Gastrocnemius medialis (tissue), 4 donors: ENCODE results near the gene THRB.

Experiments used
- CTCF ChIP-seq, 5 experiments: fragments of 450-650 bp in 3 of 5; fragments of 200-600 bp in 2 of 5; sonication (generic) in 2 of 5; IDR thresholded peaks in 4 of 5; conservative IDR thresholded peaks in 1 of 5; 1 replicate in 4 of 5; 2 replicates in 1 of 5; pipeline ENCODE4 v1.5.1; 2016 to 2019; ENCODE audit warnings: antibody characterized with exemption in 5 of 5, mild to moderate bottlenecking in 3 of 5, moderate library complexity in 3 of 5
- POLR2A ChIP-seq, 2 donors: fragments of 450-650 bp; IDR thresholded peaks; one replicate each; pipeline ENCODE4 v1.6.1; 2017; ENCODE audit warnings: antibody characterized with exemption in 2 of 2, mild to moderate bottlenecking in 2 of 2, moderate library complexity in 2 of 2

GRCh38 chr3:24405057-24405456 lies 89.6 kb downstream of the THRB start:
- TF ChIP-seq CTCF (IDR thresholded peaks at IDR 0.05 in 4 of 5, conservative IDR thresholded peaks at IDR 0.05 in 1 of 5) (no peak), POLR2A (IDR thresholded peaks at IDR 0.05) (no peak)
